CD4-positive, alpha-beta T cell (primary cell): Measurements from ENCODE around the gene PLXNA2. TPM values are rescaled to one million over a fixed set of nuclear protein-coding genes. Genes with fewer than 3 reads are reported as not detected.

Experiments used
- ATAC-seq: fragments of 200-7000 bp; cut with Tn5 transposase; one replicate; pipeline ENCODE4 v1.10.0; 2022; ENCODE audit warnings: mild to moderate bottlenecking; ENCODE audit not compliant: poor library complexity
- CTCF ChIA-PET: fragments of 350-600 bp; sonication (Branson Sonifier 250); formaldehyde crosslinking; loops from one replicate; lab custom pipeline; 2021; ENCODE audit warnings: antibody characterized with exemption, inconsistent platforms; lab: Charles Lee
- POLR2A ChIA-PET: fragments of 350-600 bp; sonication (Branson Sonifier 250); formaldehyde crosslinking; loops from one replicate; lab custom pipeline; 2021; ENCODE audit warnings: antibody characterized with exemption, inconsistent platforms; lab: Charles Lee
- DNase-seq, 14 experiments: peaks; one replicate each; pipeline ENCODE4 v3.0.0-alpha.2; 2013 to 2020; ENCODE audit warnings: mixed read lengths in 2 of 14
- H3K27ac ChIP-seq, 2 donors: one replicate each; pipeline versions ENCODE4 v1.5.1 to v1.7.0; 2013; ENCODE audit warnings: low read length in 2 of 2, low read depth in 1 of 2, mild to moderate bottlenecking in 1 of 2
- H3K27me3 ChIP-seq, 2 experiments: 1 replicate in 1 of 2; 2 replicates in 1 of 2; pipeline versions ENCODE4 v1.6.1 to v1.7.0; 2013; ENCODE audit warnings: low read length in 2 of 2, control low read depth in 1 of 2, mild to moderate bottlenecking in 1 of 2, moderate library complexity in 1 of 2; ENCODE audit not compliant: insufficient read depth in 2 of 2, control insufficient read depth in 1 of 2
- H3K36me3 ChIP-seq: one replicate; pipeline ENCODE4 v1.6.1; 2013; ENCODE audit warnings: low read length, control low read depth; ENCODE audit not compliant: insufficient read depth
- H3K4me1 ChIP-seq: one replicate; pipeline ENCODE4 v1.6.1; 2013; ENCODE audit warnings: low read length, control low read depth; ENCODE audit not compliant: insufficient read depth
- H3K4me3 ChIP-seq: one replicate; pipeline ENCODE4 v1.5.1; 2013; ENCODE audit warnings: mild to moderate bottlenecking, low read length, moderate library complexity
- H3K9me3 ChIP-seq, 2 experiments: 1 replicate in 1 of 2; 2 replicates in 1 of 2; pipeline versions ENCODE4 v1.6.1 to v1.7.0; 2013; ENCODE audit warnings: low read length in 2 of 2, mild to moderate bottlenecking in 2 of 2, control low read depth in 1 of 2, moderate library complexity in 1 of 2; ENCODE audit not compliant: control insufficient read depth in 1 of 2, insufficient read depth in 1 of 2
- H3K27ac Mint-ChIP-seq: one replicate; pipeline ENCODE4 v1.8.0; 2020; ENCODE audit warnings: mixed read lengths
- H3K27me3 Mint-ChIP-seq: one replicate; pipeline ENCODE4 v1.8.0; 2021; ENCODE audit warnings: mixed read lengths
- H3K36me3 Mint-ChIP-seq: one replicate; pipeline ENCODE4 v1.8.0; 2021; ENCODE audit warnings: low read depth, mixed read lengths
- H3K4me1 Mint-ChIP-seq: one replicate; pipeline ENCODE4 v1.8.0; 2021; ENCODE audit warnings: low read depth, mixed read lengths
- H3K4me3 Mint-ChIP-seq: one replicate; pipeline ENCODE4 v1.8.0; 2020; ENCODE audit warnings: mild to moderate bottlenecking, mixed read lengths
- H3K9me3 Mint-ChIP-seq: one replicate; pipeline ENCODE4 v1.8.0; 2020; ENCODE audit warnings: mixed read lengths
- CTCF ChIP-seq: fragments of 200-600 bp; IDR thresholded peaks from one replicate; pipeline ENCODE4 v1.8.0; 2022; ENCODE audit warnings: antibody characterized with exemption, mild to moderate bottlenecking
- intact Hi-C, 2 experiments: fragments of 100-400 bp; cut with DNase I in 1 of 2; cut with micrococcal nuclease in 1 of 2; formaldehyde crosslinking; loops; one replicate each; pipeline versions ENCODE4 v1.15.1 to v1.9.0; 2023 to 2025; cut with DNase I, micrococcal nuclease
- polyA plus RNA-seq, 2 donors: library from polyadenylated mRNA; unstranded; fragments of 120-200 nt; gene quantifications; one replicate each; pipeline ENCODE4 v1.2.1, GENCODE V29; 2013
- total RNA-seq, 174 experiments: library from RNA in 2 of 174; stranded (reverse) in 2 of 174; gene quantifications; one replicate each; pipeline ENCODE4 v1.2.3 and lab custom pipeline; 2021 to 2026

PLXNA2 gene
- total RNA-seq (under 1 TPM; 0.75 to 0.77 TPM), total RNA-seq (lab: John Stamatoyannopoulos, UW) (0 to 7.1 (median 1.3) reads per million in 172 experiments)
- 0.35 TPM for polyA plus RNA-seq (2013, experiment 1 of 2)
- 1.0 TPM for polyA plus RNA-seq (2013, experiment 2 of 2)

GRCh38 chr1:208243967-208244916 is at the start of gene PLXNA2:
Gene PLXNA2, minus strand, starts transcription at chr1:208244384. Its CDS starts 26,462 bp downstream, at chr1:208217922.
- TF ChIP-seq CTCF, result no peak
- CTCF ChIA-PET, result interaction anchor here (0.6 to 3.4 kb wide), 6 partner anchors 9 to 224 kb away, joined by 3 to 38 read pairs (median 4); no protein-coding TSS in a partner anchor
- Mint-ChIP-seq H3K9me3 (no peaks in the 10 kb centered on the region), H3K4me3 (peak within 1 kb of the TSS; percentile 91), H3K4me1 (peaks cover 10% of the 10 kb centered on the region), H3K27ac (peak within 1 kb of the TSS; percentile 12), H3K36me3 (no peaks in the 10 kb centered on the region), H3K27me3 (peaks cover 31% of the 10 kb centered on the region)
- POLR2A ChIA-PET, result interaction anchor here (0.7 to 2.2 kb wide), 8 partner anchors 8 to 1190 kb away, joined by 3 to 14 read pairs (median 4); no protein-coding TSS in a partner anchor
- H3K4me1 ChIP-seq, result peaks cover 15% of the 10 kb centered on the region
- H3K27me3 ChIP-seq, result peaks cover 16 to 27% of the 10 kb centered on the region in 2 experiments
- H3K4me3 ChIP-seq, result peak within 1 kb of the TSS; percentile 77
- DNase-seq (peak; percentile 27 to 82 (median 62)), ATAC-seq (peak; percentile 66)
- H3K9me3 ChIP-seq, result no peaks in the 10 kb centered on the region
- H3K27ac ChIP-seq, result peak within 1 kb of the TSS in 1 of 2 donors; percentile 23
- intact Hi-C loops, result loop anchor here (2.0 to 10.0 kb wide), 3 partner anchors 111 to 369 kb away; no protein-coding TSS in a partner anchor
- H3K36me3 ChIP-seq, result no peaks in the 10 kb centered on the region

DNA sequence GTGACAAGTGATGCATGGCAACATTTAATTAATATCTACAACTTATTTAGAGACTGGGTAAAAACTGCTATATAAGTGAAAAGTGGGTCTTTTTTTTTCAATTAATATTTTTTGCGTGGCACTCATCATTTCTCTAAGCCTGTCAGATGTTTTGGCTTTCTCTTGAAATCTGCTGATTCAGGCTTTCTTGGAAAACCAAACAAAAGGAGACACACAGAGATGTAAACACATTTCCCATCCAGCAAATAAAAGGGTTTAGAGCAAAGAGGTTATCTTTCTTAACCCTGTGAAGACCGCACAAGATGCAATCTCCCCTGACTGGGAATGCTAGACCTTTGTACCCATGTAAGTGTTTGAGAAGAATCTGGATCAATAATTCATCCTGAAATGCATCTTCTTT is 48.7 kb upstream of the PLXNA2 start:
- DNase-seq (no peak), ATAC-seq (no peak)
- POLR2A ChIA-PET, result no interaction called here
- H3K4me3 ChIP-seq, result no peak overlapping the region
- CTCF ChIA-PET, result no interaction called here
- no peaks in the 10 kb centered on the region for H3K4me1 Mint-ChIP-seq
- no peaks in the 10 kb centered on the region for H3K36me3 Mint-ChIP-seq
- peaks cover 9 to 21% of the 10 kb centered on the region in 2 experiments for H3K27me3 ChIP-seq
- peaks cover 62% of the 10 kb centered on the region for H3K27me3 Mint-ChIP-seq
- H3K4me3 Mint-ChIP-seq, result no peak overlapping the region
- H3K27ac ChIP-seq, result no peak overlapping the region
- H3K36me3 ChIP-seq, result no peaks in the 10 kb centered on the region
- intact Hi-C loops, result no loop called here
- H3K9me3 ChIP-seq, result no peaks in the 10 kb centered on the region
- no peak overlapping the region for H3K27ac Mint-ChIP-seq
- H3K4me1 ChIP-seq, result no peaks in the 10 kb centered on the region
- no peak for TF ChIP-seq CTCF
- no peaks in the 10 kb centered on the region for H3K9me3 Mint-ChIP-seq

DNA sequence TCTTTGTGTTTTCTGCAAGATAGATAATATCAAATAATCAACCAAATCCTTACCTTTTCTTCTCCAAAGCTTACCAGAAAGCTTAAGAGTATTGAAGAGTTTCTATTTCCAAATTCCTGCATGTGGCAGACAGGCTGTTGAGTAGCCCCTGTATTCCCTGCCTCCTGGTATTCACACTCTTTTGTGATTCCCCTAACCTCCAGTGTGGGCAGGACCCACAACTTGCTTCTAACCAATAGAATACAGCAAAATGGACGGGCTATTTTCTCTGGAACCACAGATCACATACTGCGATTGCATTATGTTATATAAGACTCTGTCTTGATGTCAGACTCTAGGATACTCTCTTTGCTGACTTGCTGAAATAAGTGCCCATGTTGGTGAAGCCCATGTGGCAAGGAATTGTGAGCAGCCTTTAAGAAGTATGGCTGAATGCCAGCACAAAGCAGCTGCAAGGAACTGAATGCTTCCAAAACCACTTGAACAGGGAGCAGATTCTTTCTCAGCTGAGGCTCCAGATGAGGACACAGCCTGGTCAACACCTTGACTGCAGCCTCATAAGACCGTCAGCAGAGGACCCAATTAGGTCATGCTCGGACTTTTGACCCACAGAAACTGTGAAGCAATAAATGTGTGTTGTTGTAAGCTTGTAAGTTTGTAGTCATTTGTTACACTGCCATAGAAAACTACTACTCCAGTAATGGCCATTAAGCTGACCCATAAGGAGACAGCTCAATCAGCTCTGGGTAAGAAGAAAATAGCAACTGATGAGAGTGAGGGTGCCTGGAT is 47.9 kb upstream of the PLXNA2 start:
- no peak for TF ChIP-seq CTCF
- Mint-ChIP-seq H3K27ac (no peak overlapping the region), H3K36me3 (no peaks in the 10 kb centered on the region), H3K4me1 (no peaks in the 10 kb centered on the region), H3K9me3 (no peaks in the 10 kb centered on the region), H3K27me3 (peaks cover 65% of the 10 kb centered on the region), H3K4me3 (no peak overlapping the region)
- ATAC-seq (no peak), DNase-seq (no peak)
- Histone ChIP-seq H3K9me3 (no peaks in the 10 kb centered on the region), H3K36me3 (no peaks in the 10 kb centered on the region), H3K4me1 (no peaks in the 10 kb centered on the region), H3K27ac (no peak overlapping the region), H3K27me3 (peaks cover 9 to 21% of the 10 kb centered on the region in 2 experiments), H3K4me3 (no peak overlapping the region)
- ChIA-PET CTCF (no interaction called here), POLR2A (no interaction called here)
- intact Hi-C loops, result no loop called here
